Upper lobe of left lung (tissue), 6 donors: Measurements from ENCODE around the gene AGK. TPM values are rescaled to one million over a fixed set of nuclear protein-coding genes. Genes with fewer than 3 reads are reported as not detected.
A peak's percentile ranks its signal among the peaks of the same experiment; 100 is the strongest.

Experiments used
- ATAC-seq, 2 donors: fragments of 200-7000 bp; cut with Tn5 transposase; one replicate each; pipeline ENCODE4 v1.9.1; 2022; ENCODE audit warnings: mild to moderate bottlenecking in 2 of 2, moderate library complexity in 2 of 2; ENCODE audit not compliant: low FRiP score in 2 of 2
- DNase-seq, 2 donors: peaks; one replicate each; pipeline ENCODE4 v3.0.0-alpha.2; 2019 to 2020
- H3K27ac ChIP-seq, 4 donors: fragments of 200-600 bp; sonication (generic); one replicate each; pipeline ENCODE4 v1.5.1; 2016 to 2019
- H3K27me3 ChIP-seq, 4 donors: fragments of 200-600 bp; sonication (generic); one replicate each; pipeline ENCODE4 v1.5.1; 2017 to 2019
- H3K36me3 ChIP-seq, 4 donors: fragments of 200-600 bp; sonication (generic); one replicate each; pipeline ENCODE4 v1.5.1; 2016 to 2019
- H3K4me1 ChIP-seq, 4 donors: fragments of 200-600 bp; sonication (generic); one replicate each; pipeline ENCODE4 v1.5.1; 2018 to 2019
- H3K4me3 ChIP-seq, 4 donors: fragments of 200-600 bp; sonication (generic); one replicate each; pipeline ENCODE4 v1.5.1; 2017 to 2019; ENCODE audit warnings: mild to moderate bottlenecking in 2 of 4, moderate library complexity in 1 of 4
- H3K9me3 ChIP-seq, 4 donors: fragments of 200-600 bp; sonication (generic); one replicate each; pipeline ENCODE4 v1.5.1; 2018 to 2019
- CTCF ChIP-seq, 6 experiments: fragments of 450-650 bp in 4 of 6; fragments of 200-600 bp in 2 of 6; sonication (generic) in 2 of 6; IDR thresholded peaks; one replicate each; pipeline ENCODE4 v1.5.1; 2016 to 2019; ENCODE audit warnings: antibody characterized with exemption in 6 of 6
- EP300 ChIP-seq, 4 donors: sonication (generic); formaldehyde crosslinking; IDR thresholded peaks; one replicate each; pipeline ENCODE4 v1.5.1; 2017; ENCODE audit warnings: antibody characterized with exemption in 4 of 4, control low read depth in 2 of 4
- POLR2A ChIP-seq, 4 donors: fragments of 450-650 bp; IDR thresholded peaks; one replicate each; pipeline ENCODE4 v1.5.1; 2016 to 2017; ENCODE audit warnings: antibody characterized with exemption in 4 of 4, mild to moderate bottlenecking in 2 of 4
- POLR2AphosphoS5 ChIP-seq, 2 donors: sonication (generic); formaldehyde crosslinking; IDR thresholded peaks; one replicate each; pipeline ENCODE4 v1.5.1; 2017; ENCODE audit warnings: antibody characterized with exemption in 2 of 2
- WGBS, 2 donors: methylation state at CpG; one replicate each; pipeline ENCODE4 v1.1.5; 2017 to 2018; 5-methylcytosine and 5-hydroxymethylcytosine counted together
- total RNA-seq, 6 donors: library from RNA; depleted of rRNA in 4 of 6; stranded (reverse); fragments of >200 nt in 4 of 6; gene quantifications; one replicate each; pipeline versions ENCODE4 v1.1.0 to v1.2.1, GENCODE V29; 2016 to 2021
- donor health status: DM: no; HTN: no; CAD: no; lungs with moderate emphysema.
- donor health status: DM: no; HTN: yes; CAD: no; lungs with severe emphysema.

Gene AGK
- total RNA-seq, 6 donors from 2014 or later = 11.5 to 51.3 (median 22.3) TPM

- H3K36me3 ChIP-seq = peaks cover 0 to 61% (median 13%) of the 10 kb centered on the region in 4 donors
- TF ChIP-seq POLR2A (IDR thresholded peaks at IDR 0.05) (no peak), EP300 (IDR thresholded peaks at IDR 0.05) (no peak), POLR2AphosphoS5 (IDR thresholded peaks at IDR 0.05) (no peak), CTCF (IDR thresholded peaks at IDR 0.05) (no peak)
- peaks cover 0 to 12% (median 5%) of the 10 kb centered on the region in 4 donors for H3K4me1 ChIP-seq
- H3K9me3 ChIP-seq = no peaks in the 10 kb centered on the region
- no peak overlapping the region for H3K4me3 ChIP-seq
- DNase-seq (no peak), ATAC-seq (no peak)
- peak overlapping the region in 1 of 4 donors; percentile 30 for H3K27ac ChIP-seq
- no peaks in the 10 kb centered on the region for H3K27me3 ChIP-seq
- 94 to 96% methylated on average over 5 to 6 of the region's 6 CpGs for WGBS, 2 donors
Observed at GRCh38 chr7:141659501-141659900, 108.3 kb downstream of the AGK start.

DNA sequence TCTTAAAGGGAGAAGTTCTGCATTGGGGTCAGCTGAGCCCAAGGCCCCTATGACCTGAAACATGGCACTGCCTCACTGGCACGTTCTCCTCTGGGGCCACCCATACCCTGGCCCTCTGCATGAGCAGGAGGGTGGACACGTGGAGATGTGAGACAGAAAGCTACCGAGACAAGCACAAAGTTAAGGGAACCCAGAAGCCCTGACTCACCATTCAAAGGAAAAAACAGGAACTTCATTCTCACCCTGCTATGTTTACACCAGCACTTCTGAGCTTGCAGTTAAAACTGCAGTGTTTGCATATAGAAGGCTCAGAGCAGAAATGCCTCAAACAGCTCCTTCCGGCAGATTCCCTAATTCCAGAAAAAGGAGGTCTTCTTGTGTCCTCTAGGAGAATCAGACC is 109.0 kb downstream of the AGK start:
- H3K36me3 ChIP-seq = peaks cover 0 to 65% (median 20%) of the 10 kb centered on the region in 4 donors
- ATAC-seq (peak; percentile 9 to 78), DNase-seq (peak in 1 of 2 donors; percentile 49)
- H3K4me3 ChIP-seq = no peak overlapping the region
- TF ChIP-seq POLR2A (IDR thresholded peaks at IDR 0.05) (no peak), CTCF (IDR thresholded peaks at IDR 0.05) (no peak), EP300 (IDR thresholded peaks at IDR 0.05) (no peak), POLR2AphosphoS5 (IDR thresholded peaks at IDR 0.05) (no peak)
- no peaks in the 10 kb centered on the region for H3K9me3 ChIP-seq
- WGBS, 2 donors = 56 to 65% methylated on average over 4 of the region's 4 CpGs
- H3K27me3 ChIP-seq = no peaks in the 10 kb centered on the region
- H3K27ac ChIP-seq = peak overlapping the region in 2 of 4 donors; percentile 30 to 58
- H3K4me1 ChIP-seq = peaks cover 0 to 8% (median 5%) of the 10 kb centered on the region in 4 donors

DNA sequence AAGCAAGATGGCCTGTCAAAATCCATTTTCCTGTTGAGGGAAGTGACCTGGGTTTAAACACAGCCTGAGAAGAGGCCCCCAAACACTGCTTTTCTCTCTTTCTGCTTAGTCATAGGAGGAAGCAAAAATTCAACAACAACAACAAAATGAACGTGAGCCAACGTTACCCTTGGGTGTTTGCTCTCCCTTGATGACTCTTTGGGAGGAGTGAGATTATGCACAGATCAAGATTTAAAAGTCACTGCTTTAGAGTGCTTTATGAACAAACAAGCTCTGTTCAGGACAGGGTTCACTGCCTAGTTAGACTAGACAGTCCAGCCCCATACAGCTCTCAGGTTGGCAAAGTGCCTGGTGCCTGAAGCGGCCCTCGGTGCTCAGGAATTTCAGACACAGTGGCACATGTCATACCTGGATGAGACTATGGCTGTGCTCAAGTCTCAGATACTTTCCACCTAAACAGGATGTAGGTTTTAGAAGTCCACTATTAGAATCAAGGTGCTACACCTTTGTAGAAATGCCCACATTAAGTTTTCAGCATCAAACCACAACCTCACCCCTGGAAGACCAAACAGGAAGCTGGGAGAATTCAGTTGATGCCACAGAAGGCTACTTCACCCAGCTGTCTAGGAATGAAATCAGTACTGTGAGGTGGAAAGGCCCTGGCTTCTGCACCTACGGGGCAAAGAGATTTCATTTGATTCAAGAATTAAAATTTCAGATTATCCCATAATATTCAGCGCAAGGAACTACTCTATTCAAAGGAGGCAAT is 112.1 kb downstream of the AGK start:
- peaks cover 0 to 68% (median 23%) of the 10 kb centered on the region in 4 donors for H3K36me3 ChIP-seq
- no peaks in the 10 kb centered on the region for H3K27me3 ChIP-seq
- WGBS, 2 donors = 54 to 59% methylated on average over 6 of the region's 6 CpGs
- ATAC-seq = peak in 1 of 2 donors; percentile 23
- TF ChIP-seq POLR2AphosphoS5 (IDR thresholded peaks at IDR 0.05) (no peak), EP300 (IDR thresholded peaks at IDR 0.05) (no peak), CTCF (IDR thresholded peaks at IDR 0.05) (no peak), POLR2A (IDR thresholded peaks at IDR 0.05) (no peak)
- H3K4me1 ChIP-seq = peaks cover 0 to 8% (median 5%) of the 10 kb centered on the region in 4 donors
- no peak overlapping the region for H3K4me3 ChIP-seq
- H3K9me3 ChIP-seq = no peaks in the 10 kb centered on the region
- peak overlapping the region; percentile 15 to 73 (median 55) for H3K27ac ChIP-seq
- DNase-seq = no peak

GRCh38 chr7:141664450-141664849 is 113.2 kb downstream of the AGK start:
- 97% methylated on average over 6 of the region's 6 CpGs for WGBS, 2 donors
- TF ChIP-seq CTCF (IDR thresholded peaks at IDR 0.05) (no peak), EP300 (IDR thresholded peaks at IDR 0.05) (no peak), POLR2A (IDR thresholded peaks at IDR 0.05) (no peak), POLR2AphosphoS5 (IDR thresholded peaks at IDR 0.05) (no peak)
- ATAC-seq = no peak
- Histone ChIP-seq H3K9me3 (no peaks in the 10 kb centered on the region), H3K4me1 (peaks cover 0 to 8% (median 5%) of the 10 kb centered on the region in 4 donors), H3K36me3 (peaks cover 0 to 63% (median 22%) of the 10 kb centered on the region in 4 donors), H3K27me3 (no peaks in the 10 kb centered on the region), H3K4me3 (no peak overlapping the region), H3K27ac (no peak overlapping the region)
- no peak for DNase-seq
